Stimulated activated CD4-positive, alpha-beta T cell treated with anti-CD3 and anti-CD28 coated beads, TNF-alpha, amount 100 ng/mL, for 48 hours (primary cell): Measurements from ENCODE around the gene SLX4IP.
"Not testable (repeated sequence)": the region's sequence is repeated elsewhere in the genome, so short reads cannot be mapped to it uniquely, and the experiment has no call there.

ENCODE experiments used
- DNase-seq, 3 donors: peaks; one replicate each; pipeline ENCODE4 v3.0.0-alpha.2; 2020; ENCODE audit warnings: low read depth in 3 of 3

SLX4IP gene

GRCh38 chr20:10434832-10435812, at the start of gene SLX4IP:
TSS of gene SLX4IP (plus strand) at chr20:10435305. CDS start at chr20:10458205, 22,900 bp downstream.
- DNase-seq = peak; percentile 67 to 75 (median 68)

- no peak for DNase-seq
Measured at GRCh38 chr20:10385850-10386544, 49.1 kb upstream of the SLX4IP start.

DNA sequence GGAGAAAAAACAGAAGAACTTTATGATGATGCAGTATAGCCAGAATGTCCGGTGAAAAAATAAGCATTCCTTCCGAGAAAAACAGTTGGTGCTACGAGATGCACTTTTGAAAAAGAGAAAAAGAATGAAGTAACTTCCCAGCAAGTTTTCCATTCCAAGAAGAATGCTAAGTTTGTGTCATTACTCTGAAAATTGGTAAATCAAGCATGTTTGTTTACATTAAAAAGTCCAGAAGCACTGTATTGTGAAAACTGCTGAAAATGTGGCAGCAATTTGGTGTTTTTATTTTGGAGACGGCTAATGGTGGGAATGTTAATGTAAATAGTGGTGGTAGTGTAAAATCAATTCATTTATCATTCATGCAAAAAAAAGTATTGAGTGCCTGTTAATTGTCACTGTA, 47.4 kb upstream of the SLX4IP start:
- DNase-seq = no peak

DNA sequence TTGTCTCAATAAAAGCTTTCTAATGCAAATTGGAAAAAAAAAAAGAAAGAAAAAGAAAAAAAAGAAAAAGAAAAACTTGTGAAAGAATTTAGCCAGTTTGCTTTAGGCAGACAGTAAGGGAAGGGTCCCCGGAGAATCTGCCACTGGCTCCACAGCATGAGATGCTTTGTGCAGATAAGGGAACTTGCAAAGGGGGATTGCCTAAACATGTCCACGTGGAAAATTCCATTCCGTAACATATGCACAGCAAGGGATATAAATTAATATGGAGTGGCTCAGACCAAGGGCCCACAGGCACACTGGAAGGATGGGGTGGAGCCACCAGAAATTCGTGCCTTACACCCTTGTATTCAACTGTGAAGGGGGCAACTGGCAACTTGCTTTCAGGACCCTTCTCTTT, 46.5 kb upstream of the SLX4IP start:
- no peak for DNase-seq

GRCh38 chr20:10390709-10391108, 44.4 kb upstream of the SLX4IP start:
- DNase-seq = no peak

- DNase-seq = not testable (repeated sequence)
Measured at GRCh38 chr20:10394752-10395151, 40.4 kb upstream of the SLX4IP start.

- no peak for DNase-seq
Measured at GRCh38 chr20:10398834-10399369, 36.2 kb upstream of the SLX4IP start.

DNA sequence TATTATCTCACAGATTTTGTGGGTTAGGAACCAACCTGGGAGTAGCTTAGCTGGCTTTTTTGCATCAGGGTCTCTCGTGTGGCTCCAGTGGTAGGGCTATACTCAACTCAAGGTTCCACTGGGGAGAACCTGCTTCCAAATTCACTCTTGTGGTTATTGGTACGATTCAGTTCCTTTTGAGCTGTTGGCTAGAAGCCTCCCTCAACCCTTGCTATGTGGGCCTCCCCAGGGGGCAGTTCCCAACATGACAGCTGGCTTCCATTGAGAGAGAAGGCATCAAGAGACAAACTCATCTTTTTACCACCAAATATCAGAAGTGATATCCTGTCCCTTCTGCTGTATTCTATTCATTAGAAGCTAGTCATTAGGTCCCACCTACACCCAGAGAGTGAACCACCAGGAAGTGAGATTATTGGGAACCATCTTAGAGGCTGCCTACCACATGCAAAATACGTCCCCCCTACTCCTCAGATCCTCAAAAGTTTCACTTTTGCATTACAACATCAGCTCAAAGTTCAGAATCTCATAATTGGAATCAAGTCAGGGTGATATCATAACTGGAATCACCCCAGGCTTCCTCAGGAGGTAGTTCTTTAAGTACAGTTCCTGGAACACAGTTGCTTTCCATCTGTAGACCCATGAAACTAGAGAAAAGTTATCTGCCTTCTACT, 32.0 kb upstream of the SLX4IP start:
- DNase-seq = no peak

DNA sequence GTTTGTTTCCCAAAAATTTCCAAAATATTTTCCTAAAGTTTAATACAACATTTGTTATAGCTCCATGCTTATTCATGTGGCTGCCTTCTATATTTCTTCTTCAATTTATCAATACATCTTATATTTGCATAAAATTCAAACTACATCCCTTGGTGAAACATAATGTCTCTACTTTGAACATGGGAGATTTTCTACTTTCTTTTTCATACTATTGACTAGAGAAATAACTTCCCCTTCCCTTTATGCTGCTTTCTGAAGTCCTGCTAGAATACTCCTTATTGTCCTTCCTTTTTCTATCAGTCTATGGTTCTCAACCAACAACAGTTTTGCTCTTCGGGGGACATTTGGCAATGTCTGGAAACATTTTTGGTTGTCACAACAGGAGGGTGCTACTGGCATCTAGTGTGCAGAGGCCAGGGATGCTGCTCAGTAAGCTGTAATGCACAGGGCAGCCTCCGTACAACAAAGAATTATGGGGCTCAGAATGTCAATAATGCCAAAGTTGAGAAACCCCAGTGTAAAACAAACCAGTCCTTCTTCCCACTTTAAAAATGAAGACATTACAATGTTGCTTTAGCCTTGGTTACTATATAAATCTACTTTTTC, 31.0 kb upstream of the SLX4IP start:
- DNase-seq = no peak

- no peak for DNase-seq
Measured at GRCh38 chr20:10404959-10405530, 30.1 kb upstream of the SLX4IP start.

DNA sequence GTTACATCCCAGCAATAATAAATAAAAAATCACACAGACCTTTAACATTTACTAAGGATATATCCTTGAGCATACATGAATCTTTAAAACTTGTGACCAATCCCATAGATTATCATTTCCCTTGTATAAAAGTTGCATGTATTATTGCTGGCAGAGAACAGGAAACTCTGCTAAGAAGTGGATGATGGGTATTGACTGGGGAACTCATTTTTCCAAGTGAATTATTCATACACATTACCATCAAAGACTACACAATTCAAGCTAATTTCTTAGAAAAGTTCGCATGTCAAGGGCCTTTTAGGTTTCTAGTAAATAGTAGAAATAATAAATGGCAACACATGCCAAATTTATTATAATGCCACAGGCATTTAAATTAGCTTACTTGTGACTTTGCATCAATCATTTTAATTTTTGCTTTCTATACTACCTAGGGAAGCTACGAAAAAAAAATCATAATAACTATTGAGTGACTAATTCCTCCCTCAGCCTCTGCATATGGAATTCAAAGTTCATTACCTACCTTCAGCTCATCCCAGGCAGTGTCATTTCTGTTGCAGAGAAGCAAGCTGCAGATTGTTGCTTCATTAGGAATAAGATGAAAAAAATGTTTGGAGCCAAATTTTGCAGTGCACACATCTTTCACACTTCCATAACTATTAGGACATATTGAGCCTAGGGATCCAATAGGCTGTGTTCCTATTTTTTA, 26.8 kb upstream of the SLX4IP start:
- no peak for DNase-seq

- no peak for DNase-seq
Measured at GRCh38 chr20:10411673-10412072, 23.4 kb upstream of the SLX4IP start.

DNA sequence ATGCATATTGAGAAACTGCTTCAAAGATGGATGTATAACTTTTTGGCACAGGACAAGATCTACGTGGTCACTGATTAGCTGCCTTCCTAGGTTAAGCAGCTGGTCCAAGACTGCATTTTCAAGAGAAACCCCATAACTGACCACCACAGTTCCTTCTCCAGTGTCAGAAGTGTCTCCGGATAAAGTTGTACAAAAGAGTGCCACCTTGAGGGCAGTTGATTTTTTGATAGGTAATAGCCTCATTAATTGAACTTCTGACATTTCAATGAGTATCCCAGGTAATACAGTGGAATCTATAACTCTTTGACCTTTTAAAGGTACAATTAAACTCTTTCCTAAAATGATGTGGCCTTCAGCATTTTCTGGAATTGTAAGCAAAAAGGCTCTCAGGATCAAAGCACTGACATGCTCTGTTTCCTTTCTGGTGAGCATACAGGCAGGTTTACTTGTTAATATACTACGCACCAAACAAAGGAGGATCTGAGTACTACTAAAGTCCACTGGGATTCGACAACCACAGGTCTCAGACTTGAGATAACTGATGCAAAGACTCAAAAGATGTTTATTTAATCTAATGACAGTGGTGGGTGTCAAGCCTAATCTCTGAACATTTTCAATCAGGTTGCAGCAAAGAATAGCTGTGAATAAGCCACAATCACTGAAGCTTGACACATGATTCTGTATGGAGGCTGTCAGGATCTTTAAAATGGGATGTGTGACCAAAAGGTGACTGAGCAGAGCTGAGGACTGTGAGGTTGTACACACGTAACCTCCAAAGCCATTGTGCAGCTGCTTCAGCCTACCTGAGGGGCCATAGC, 22.3 kb upstream of the SLX4IP start:
- DNase-seq = no peak

- DNase-seq = no peak
Measured at GRCh38 chr20:10415013-10415650, 20.0 kb upstream of the SLX4IP start.

DNA sequence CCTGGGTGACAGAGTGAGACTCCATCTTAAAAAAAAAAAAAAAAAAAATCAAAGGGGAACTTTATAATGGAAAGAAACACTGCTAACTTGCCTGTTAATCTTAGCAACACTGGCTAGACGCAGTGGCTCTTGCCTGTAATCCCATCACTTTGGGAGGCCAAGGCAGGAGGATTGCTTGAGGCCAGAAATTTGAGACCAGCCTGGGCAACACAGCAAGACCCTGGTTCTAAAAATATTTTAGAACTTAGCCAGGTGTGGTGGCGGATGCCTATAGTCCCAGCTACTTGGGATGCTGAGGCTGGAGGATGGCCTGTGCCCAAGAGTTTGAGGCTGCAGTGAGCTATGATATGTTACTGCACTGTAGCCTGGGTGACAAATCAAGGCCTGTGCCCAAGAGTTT, 17.9 kb upstream of the SLX4IP start:
- DNase-seq = not testable (repeated sequence)

- no peak for DNase-seq
Measured at GRCh38 chr20:10419550-10420133, 15.5 kb upstream of the SLX4IP start.

- DNase-seq = no peak
Measured at GRCh38 chr20:10423735-10424134, 11.4 kb upstream of the SLX4IP start.

GRCh38 chr20:10427060-10427692, 7.9 kb upstream of the SLX4IP start:
- DNase-seq = peak in 1 of 3 donors; percentile 19
